Measurements from ENCODE around the gene PXMP4.

Gene PXMP4

DNA sequence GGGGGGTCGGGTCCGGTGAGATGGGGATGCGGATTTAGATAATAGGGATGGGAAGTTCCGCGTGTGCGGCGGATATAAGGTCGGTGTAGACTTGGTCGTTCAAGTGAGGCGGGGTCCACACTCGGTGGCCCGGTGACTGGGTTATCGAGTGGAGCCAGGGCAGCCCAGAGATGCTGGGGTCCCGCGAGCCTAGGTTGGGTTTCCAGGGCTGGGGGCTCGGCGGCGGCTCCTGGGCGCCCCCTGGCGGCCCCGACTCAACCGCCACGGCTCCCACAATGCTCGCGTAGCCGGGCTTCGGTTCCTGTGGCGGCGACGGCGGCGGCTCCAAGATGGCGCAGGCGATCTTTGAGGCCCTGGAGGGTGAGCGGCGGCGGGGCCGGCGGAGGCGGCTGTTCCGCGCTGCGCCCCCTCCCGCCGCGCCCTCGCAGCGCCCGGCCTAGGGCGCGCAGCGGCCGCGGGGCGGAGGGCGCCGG lies 11.6 kb upstream of the PXMP4 start, which contains the start of gene ZNF341:
Gene ZNF341 (plus strand): TSS at position 304 of the 473 bp plus-strand sequence. CDS start 26 bp downstream, at position 330.
- peak; percentile 74 for DNase-seq (ENCODE audit: low read depth)

DNA sequence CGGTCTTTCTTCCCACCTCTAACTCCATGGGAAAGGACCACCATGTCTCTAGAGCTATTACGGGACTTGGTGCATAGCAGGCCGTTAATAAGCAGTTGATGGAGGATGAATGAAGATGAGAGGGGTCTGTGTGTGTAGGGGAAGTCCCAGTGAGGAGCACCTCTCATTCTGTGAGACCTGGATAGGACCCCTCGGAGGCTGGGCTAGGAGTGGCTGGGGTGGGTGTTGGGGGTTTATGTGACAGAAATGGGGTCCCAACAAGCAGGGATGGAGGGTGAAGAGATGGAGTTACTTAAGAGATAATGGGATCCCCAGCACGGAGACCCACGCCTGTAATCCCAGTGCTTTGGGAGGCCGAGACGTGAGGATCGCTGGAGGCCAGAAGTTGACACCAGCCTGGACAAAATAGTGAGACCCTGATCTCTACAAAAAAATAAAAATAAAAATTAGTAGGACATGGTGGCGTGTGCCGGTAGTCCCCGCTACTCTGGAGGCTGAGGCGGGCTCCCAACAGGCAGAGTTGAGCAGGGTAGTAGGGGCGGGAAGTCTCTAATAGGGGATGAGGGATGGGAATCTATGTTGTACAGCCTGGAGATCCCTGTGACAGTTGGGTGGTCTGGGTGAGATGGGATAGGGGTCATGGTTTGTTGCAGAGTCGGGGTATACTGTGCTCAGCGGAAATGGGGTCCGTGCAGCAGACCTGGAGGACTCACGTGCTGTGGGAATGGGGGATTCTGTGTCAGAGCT lies 11.0 kb upstream of the PXMP4 start:
- no peak for DNase-seq (ENCODE audit: low read depth)

DNA sequence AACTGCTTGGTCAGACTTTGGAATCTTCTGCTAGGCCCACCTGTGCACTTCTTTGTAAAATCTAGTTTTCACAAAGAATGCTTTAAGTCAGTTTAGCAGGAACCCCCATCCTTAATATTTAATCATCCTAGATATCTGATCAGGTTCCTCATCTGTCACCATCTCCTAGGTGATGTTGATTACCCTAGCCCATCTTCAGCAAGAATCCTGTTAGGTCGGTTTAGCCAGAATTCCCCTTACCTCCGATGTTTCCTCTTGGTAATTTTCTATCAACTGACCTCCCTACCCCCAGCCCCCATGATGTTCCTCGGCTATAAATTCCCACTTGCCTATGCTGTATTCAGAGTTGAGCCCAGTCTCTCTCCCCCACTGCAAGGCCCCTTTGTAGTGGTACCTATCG lies 9.0 kb upstream of the PXMP4 start:
- no peak for DNase-seq (ENCODE audit: low read depth)

DNA sequence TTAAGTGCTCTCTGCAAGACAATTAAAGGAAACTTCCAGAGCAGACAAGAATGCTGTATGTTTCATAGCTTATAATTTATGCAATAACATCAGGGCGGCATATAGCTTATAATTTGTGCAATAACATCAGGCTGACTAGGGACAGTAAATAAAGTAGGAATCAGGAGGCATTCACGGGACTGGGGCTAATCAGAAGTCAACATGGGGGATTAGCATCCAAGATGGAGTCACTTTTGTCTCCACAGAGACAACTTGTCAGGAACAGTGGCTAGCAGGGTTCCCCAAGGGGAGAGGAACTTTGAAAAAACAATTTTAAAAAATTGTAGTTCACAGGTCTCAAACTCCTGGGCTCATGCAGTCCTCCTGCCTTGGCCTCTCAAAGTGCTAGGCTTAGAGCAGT lies 8.4 kb upstream of the PXMP4 start:
- DNase-seq (ENCODE audit: low read depth): no peak

DNA sequence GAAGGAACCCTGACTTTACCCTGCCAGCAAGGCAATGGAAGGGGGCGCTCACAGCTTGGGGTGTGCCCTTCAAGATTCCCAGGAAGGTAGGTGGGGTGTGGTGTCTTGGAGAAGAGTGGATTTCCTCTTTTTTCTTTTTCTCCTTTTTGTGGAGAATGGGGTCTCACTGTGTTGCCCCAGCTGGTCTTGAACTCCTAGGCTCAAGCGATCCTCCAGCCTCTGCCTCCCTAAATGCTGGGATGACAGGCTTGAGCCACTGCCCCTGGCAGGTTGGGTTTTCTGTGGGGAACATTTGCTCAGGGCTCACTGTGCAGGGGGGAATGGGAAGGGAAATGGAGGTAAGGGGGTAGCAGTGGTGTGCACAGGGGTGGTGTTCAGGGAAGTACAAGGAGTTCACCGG lies 7.7 kb upstream of the PXMP4 start:
- DNase-seq (ENCODE audit: low read depth): no peak

DNA sequence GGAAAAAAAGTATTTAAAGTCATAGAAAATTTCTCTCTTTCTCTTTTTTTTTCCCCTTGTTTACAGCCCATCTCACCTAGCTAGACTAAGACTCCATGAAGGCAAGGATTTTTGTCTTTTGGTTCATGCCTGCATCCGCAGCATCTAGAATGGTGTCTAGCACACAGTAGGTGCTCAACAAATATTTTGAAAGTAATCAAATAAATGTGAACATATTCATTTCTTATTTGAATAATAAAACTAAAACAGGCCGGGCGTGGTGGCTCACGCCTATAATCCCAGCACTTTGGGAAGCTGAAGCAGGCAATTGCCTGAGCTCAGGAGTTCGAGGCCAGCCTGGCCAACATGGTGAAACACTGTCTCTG lies 7.0 kb upstream of the PXMP4 start:
- no peak for DNase-seq (ENCODE audit: low read depth)

DNA sequence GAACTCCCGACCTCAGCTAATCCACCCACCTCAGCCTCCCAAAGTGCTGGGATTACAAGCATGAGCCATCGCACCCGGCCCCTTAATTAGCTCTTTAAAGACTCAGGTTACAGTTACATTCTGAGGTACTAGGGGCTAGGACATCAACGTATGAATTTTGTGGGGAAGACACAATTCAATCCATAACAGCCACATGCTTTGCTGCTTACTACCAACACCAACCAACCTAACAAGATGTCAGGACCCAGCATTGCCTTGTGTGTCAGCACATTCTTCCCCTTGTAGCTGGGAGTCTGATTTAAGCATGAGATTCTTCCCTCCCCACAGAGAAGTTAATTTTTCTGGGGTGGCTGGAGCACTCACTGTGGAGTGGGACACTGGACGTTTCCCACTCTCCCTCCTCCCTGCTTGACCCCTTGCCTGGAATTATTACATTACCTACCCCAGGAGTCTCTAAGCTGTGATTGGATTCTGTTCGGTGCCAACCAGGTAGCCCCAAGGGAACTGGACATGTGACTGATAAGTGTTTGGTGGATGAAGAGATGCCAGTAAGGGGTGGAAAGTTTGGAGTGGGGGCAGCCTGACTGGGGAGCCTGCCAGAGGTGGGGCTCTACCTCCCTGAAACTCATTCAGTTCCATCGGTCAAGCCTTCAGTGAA lies 5.6 kb upstream of the PXMP4 start:
- DNase-seq (ENCODE audit: low read depth): no peak

DNA sequence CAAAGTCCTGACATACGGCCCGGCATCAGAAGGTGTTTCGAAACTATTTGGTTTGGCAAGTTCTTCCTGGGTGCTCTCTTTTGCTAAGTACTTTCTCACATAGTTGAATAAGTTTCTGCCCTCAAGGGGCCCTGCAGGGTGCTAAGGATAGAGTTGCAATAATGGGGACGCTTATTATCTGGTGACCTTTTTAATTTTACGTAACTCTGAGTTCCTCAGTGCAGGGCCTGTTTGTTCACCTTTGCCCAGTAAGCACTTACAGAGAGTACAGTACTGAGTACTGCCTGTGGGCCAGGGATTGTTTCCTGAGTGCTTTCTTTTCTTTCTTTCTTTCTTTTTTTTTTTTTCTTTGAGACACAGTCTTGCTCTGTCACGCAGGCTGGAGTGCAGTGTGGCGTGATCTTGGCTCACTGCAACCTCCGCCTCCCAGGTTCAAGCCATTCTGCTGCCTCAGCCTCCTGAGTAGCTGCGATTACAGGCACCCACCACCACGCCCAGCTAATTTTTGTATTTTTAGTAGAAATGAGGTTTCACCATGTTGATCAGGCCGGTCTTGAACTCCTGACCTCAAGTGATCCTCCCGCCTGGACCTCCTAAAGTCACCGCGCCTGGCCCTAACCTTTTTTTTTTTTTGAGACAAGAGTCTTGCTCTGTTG lies 4.5 kb upstream of the PXMP4 start:
- DNase-seq (ENCODE audit: low read depth): no peak

DNA sequence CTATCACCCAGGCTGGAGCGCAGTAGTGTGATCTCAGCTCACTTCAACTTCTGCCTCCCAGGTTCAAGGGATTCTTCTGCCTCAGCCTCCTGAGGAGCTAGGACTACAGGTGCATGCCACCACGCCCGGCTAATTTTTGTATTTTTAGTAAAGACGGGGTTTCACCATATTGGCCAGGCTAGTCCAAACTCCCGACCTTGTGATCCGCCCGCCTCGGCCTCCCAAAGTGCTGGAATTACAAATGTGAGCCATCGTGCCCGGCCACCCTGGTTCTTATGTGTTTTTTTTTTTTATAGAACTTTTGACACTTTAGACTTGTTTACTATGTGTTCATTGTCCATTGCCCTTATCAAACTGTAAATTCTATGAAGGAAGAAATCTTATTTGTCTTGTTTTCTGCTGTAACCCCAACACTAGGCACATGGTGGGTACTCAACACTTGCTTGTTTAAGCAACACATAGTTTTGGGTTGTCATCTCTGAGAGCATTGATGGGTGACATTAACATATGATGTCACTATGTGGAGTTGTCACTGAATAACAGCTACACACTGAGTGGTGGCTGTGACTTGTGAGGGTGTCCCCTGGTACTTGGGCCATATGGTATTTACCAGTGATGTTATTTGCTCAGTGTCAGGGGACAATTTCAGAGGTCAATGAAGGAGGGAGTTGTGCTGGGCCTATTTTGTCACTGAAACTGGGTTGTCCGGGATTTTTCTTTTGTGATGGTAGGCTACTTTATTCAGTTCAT lies 1.5 kb upstream of the PXMP4 start:
- no peak for DNase-seq (ENCODE audit: low read depth)

DNA sequence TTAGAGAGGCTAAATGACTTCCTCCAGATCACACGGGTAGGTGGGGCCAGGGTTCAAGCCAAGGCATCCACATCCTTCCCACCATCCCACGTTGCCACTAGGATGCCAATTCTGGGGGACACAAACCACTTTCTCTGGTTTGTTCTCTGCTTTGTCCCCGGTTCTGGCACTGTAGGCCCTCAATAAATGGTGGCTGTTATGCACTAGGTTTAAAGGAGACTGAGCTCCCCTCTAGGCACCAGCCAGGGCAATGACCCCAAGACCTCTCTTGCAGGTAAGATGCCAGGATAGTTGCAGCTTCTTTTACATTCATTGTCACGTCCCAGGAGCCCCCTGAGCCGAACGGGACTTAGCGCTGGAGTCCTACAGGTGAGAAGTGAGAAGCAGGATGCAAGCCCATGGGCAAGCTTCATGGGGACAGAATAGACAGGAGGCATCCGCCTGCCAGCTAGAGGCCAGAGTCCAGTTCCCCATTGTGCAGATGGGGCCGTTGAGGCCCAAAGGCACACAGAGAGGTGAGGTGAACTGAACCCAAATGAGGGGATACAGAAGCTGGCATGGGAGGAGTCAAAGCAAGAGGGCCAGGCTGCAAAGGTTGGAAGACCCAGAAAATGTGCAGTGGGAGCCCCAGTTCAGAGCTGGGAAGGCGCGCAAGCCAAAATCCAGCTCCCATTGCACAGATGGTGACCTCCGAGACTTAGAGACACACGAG lies 677 bp downstream of the PXMP4 start:
- no peak for DNase-seq (ENCODE audit: low read depth)

DNA sequence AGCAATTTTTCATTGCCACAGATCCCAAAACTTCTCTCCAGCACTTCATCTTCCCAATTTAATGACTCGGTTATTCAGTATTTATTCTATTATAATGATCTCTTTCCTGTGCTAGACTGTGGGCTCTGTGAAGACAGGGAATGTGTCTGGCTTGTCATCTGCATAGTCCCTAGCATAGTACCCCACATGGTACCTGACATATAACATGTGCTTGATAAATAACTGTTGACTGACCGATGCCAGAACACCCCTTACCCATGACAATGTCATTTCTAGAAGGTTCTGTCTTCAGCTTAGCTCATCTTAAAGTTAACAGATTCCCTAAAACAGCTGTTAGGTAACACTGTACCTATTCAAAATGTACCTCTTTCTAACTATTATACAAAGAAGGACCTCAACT lies 3.6 kb downstream of the PXMP4 start:
- DNase-seq (ENCODE audit: low read depth): no peak

DNA sequence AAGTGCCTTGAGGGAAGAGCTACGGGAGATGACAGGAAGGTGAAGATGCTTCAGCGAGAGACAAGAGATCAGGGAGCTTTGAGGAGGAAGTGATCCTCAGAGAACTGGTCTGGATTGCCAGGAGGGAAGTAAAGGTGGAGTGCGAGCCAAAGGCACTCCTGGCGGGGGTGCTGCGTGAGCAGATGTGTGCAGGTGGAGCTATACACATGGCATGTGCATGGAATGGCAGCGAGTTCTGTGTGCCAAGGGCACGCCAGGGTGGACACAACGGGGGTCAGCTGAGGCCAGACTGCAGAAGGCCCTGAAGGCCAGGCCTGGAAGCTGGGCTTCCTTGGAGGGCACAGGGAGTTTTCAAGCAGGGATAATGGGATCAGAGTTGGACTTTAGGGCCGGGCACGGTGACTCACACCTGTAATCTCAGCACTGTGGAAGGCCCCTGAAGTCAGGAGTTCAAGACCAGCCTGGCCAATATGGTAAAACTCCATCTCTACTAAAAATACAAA lies 6.2 kb downstream of the PXMP4 start:
- DNase-seq (ENCODE audit: low read depth): no peak

DNA sequence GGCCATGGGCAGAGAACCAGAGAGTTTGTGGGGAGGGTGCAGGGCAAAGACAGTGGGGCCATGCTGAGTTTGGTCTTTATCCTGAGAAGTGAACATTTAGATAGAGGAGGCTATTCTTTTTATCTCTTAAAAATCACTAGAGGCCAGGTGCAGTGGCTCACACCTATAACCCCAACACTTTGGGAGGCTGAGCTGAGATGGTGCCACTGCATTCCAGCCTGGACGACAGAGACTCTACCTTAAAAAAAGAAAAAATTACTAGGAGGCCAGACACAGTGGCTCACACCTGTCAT lies 8.7 kb downstream of the PXMP4 start:
- DNase-seq (ENCODE audit: low read depth): no peak

DNA sequence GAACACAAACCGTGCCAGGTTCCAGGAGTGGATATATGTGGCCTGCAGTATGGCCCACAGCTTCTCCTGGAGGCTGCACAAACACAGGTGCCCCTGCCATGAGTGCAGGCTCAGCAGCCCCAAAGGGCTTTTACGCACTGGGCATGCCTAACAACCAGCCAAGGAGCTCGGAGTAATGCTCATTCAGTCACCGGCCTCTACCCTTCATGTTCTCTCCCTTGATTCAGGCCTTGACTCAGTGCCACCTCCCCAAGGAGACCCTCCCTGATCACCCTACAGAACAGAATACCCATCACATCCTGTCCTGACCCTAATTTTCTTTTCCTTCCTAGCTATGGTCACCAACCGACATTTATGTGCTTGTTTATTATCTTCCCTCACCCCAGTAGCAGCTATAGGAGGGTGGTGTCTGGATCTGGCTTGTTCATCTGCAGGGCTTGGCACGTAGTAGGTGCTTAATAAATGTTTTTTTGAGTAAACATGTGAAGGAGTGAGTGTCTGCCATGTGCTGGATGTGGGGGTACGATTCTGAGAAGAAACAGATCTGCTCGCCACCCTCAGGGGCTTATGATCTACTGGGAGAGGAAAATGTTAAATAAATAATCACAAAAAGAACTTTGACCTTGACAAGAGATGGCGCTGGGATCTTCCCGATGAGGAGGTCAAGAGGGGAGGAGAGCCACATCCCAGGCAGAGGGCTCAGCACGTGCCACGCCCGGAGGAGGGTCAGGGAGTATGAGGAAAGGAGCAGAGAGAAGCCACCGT lies 9.2 kb downstream of the PXMP4 start:
- no peak for DNase-seq (ENCODE audit: low read depth)

DNA sequence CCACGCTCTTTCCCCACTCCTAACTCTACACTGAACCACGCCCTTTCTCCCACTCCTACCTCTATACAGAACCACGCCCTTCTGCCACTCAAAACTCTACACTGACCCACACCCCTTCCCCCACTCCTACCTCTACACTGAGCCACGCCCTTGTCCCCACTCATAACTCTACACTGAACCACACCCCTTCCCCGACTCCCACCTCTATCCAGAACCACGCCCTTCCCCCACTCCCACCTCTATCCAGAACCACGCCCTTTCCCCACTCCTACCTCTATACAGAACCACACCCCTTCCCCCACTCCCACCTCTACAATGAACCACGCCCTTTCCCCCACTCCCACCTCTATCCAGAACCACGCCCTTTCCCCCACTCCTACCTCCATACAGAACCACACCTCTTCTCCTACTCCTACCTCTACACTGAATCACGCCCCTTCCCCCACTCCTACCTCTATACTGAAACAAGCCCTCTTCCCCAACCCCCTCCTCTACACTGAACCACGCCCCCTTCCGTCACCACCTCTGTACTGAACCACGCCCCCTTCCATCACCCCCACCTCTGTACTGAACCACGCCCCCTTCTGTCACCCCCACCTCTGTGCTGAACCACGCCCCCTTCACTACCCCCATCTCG lies 10.1 kb downstream of the PXMP4 start:
- DNase-seq (ENCODE audit: low read depth): no peak

DNA sequence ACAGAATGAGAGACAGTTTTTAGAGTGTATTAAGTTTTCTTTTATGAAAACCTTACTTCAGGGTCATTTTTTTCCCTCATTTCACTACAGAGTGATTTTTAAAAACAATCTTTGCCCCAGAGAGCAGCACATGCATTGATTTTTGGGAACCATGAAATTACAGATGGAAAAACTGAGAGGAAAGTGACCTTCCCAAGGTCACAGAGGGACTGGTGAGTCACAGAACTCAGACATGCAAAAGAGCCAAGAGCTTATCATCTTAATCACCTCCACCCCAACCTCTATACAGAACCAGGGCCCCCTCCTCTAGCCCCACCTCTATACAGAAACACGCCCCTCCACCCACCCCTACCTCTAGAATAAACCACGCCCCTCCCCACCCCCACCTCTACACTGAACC lies 10.7 kb downstream of the PXMP4 start:
- DNase-seq (ENCODE audit: low read depth): no peak

DNA sequence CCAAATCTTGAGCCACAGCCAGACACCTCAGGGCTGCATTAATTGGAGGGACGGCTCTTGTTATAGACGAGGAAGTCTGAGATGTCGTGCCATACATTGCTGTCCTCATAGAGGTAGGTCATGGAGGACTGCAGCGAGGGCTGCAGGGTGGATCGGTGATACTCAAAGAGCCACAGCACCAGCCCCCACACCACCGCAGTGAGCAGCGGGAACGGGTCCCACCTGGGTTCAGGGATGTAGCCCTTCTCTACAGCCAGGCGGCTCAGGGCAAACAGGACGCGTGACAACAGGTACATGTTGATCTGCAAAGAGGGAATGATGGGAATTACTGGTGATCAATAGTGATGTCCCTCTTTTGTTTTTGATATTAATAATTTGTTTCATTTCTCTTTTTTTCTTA lies 12.4 kb downstream of the PXMP4 start:
- DNase-seq (ENCODE audit: low read depth): no peak

DNA sequence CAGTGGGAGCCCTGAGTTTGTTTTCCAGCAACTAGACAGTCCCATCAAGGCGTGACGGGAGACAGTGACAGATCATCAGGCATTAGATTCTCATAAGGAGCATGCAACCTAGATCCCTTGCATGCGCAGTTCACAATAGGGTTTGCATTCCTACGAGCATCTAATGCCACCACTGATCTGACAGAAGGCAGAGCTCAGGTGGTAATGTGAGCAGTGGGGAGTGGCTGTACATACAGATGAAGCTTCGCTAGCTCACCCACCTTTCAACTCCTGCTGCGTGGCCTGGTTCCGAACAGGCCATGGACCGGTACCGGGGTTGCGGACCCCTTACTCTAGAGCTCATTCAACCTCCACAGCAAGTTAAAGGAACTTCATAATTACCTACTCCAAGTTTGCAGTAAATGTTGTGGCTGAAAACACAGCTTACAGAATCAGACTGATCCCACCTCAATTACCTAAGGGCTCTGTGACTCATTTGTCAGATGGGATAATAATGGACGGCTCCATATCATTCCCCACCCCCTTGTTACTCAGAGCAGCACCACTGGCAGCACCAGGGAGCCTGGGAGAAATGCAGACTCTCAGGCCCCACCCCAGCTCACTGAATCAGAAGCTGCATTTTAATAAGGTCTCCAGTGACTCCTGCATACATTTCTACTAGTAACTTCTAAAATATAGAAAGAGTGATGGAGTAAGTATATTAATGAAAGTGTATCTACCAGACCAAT lies 15.7 kb downstream of the PXMP4 start:
- no peak for DNase-seq (ENCODE audit: low read depth)

DNA sequence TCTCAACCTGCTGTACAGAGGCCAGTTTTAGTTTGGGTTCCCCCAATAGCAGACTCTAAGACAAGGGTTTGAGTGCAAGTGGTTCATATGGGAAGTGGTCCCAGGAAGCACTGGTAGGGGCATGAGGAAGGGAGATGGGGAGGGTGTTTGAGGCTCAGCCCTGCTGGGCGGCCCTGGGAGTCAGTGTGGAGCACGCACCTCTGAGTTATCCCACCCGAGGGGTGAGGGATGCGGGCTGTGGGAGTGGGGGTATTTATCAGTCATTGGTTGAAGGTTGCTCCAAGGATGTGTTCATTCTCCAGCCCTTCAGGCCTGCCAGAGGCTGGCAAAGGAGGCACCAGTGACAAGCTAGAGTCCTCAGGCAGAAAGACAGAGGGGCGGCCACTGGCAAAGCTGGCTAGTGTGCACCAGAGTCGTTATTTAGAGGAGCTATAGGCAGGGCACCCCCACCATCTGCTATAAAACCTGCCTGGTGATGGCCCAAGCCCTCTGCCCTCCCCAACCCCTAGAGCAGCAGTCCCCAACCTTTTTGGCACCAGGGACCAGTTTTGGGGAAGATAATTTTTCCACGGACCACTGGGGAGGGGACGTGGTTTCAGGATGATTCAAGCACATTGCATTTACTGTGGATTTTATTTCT lies 16.5 kb downstream of the PXMP4 start:
- no peak for DNase-seq (ENCODE audit: low read depth)

All from stimulated activated CD8-positive, alpha-beta memory T cell treated with anti-CD3 and anti-CD28 coated beads, Interleukin-7, amount 100 ng/mL, for 24 hours (primary cell).